IPS-15b (cell line): ENCODE results near the gene TMEM143.
"Not testable (repeated sequence)": the region's sequence is repeated elsewhere in the genome, so short reads cannot be mapped to it uniquely, and the experiment has no call there.

Experiments used
- H3K27me3 ChIP-seq: one replicate; pipeline ENCODE4 v1.6.1; 2013; ENCODE audit warnings: low read length; ENCODE audit not compliant: control insufficient read depth, insufficient read depth
- H3K36me3 ChIP-seq: one replicate; pipeline ENCODE4 v1.6.1; 2013; ENCODE audit warnings: low read length; ENCODE audit not compliant: control insufficient read depth, insufficient read depth
- H3K4me1 ChIP-seq: one replicate; pipeline ENCODE4 v1.6.1; 2013; ENCODE audit warnings: mild to moderate bottlenecking, low read length; ENCODE audit not compliant: control insufficient read depth, insufficient read depth
- H3K4me3 ChIP-seq: one replicate; pipeline ENCODE4 v1.5.1; 2013; ENCODE audit warnings: low read depth, low read length
- H3K9ac ChIP-seq: one replicate; pipeline ENCODE4 v1.6.1; 2013; ENCODE audit warnings: low read depth, mild to moderate bottlenecking, low read length
- H3K9me3 ChIP-seq: one replicate; pipeline ENCODE4 v1.6.1; 2013; ENCODE audit warnings: mild to moderate bottlenecking, low read length; ENCODE audit not compliant: control insufficient read depth, insufficient read depth

Gene TMEM143

GRCh38 chr19:48385461-48386087, 21.8 kb upstream of the TMEM143 start:
- peaks cover 44% of the 10 kb centered on the region for H3K36me3 ChIP-seq
- H3K9ac ChIP-seq, result no peak overlapping the region

DNA sequence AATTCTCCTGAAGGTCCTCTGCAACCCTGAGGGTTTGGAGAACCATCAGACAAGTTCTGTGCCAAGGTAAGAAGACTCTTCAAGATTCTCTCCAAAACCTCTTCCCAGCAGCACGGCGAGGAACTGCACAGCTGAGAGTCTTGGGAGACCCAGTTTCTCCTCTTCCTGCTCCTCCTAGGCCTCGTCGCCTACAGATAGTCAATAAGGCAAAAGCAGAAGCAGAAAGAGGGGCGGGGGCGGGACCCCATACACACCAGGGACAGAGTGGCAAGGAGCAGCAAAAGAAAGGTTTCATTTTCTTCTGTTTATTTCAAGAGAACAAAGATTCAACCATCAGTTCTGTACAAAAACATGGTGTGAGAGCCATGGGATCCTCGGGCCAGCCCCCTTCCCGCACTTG, 18.5 kb upstream of the TMEM143 start:
- no peak overlapping the region for H3K4me3 ChIP-seq
- H3K4me1 ChIP-seq, result no peaks in the 10 kb centered on the region
- no peaks in the 10 kb centered on the region for H3K27me3 ChIP-seq
- no peaks in the 10 kb centered on the region for H3K9me3 ChIP-seq
- peaks cover 27% of the 10 kb centered on the region for H3K36me3 ChIP-seq
- H3K9ac ChIP-seq, result no peak overlapping the region

More at GRCh38 chr19:48385461-48386087, 21.8 kb upstream of the TMEM143 start:
- Histone ChIP-seq H3K4me3 (no peak overlapping the region), H3K9me3 (no peaks in the 10 kb centered on the region), H3K4me1 (no peaks in the 10 kb centered on the region), H3K27me3 (no peaks in the 10 kb centered on the region)

DNA sequence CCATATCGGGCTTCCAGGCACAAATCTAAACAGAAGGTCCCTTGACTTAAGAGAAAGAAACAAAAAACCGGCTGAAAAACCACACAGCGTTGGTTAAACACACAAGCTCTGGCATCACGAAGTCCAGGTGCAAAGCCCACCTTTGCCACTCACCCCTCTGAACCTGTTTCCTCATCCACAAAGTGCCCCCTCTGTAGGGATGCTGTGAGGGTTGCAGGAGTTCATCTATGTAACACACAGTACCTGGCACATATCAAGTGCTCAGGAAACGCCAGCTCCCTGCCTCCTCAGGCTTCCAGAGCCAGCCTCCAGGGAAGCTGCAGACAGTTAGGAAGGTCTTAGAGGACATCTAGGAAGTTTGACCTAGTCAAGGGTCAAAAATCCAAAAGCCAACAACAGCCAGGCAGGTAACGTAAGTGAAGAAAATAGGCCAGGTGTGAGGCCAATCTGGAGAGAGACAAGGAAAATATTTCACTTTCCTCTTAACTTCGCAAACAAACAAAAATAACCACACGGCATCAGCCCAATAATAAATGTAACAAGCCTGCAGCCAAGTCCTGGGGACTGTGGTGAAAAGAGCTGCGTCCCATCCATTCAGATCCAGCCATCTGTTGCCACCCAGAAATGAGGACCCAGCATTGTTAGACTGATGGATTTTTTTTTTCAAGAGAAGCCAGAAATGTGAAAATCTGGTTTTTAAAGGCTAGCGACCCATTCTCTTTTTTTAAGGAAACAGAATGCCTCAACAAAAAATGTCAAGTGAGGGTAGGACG, 17.6 kb upstream of the TMEM143 start:
- H3K9ac ChIP-seq, result no peak overlapping the region
- no peaks in the 10 kb centered on the region for H3K27me3 ChIP-seq
- H3K36me3 ChIP-seq, result peaks cover 23% of the 10 kb centered on the region
- no peak overlapping the region for H3K4me3 ChIP-seq
- H3K9me3 ChIP-seq, result no peaks in the 10 kb centered on the region
- H3K4me1 ChIP-seq, result no peaks in the 10 kb centered on the region

- H3K27me3 ChIP-seq, result no peaks in the 10 kb centered on the region
- peaks cover 8% of the 10 kb centered on the region for H3K36me3 ChIP-seq
- H3K9me3 ChIP-seq, result no peaks in the 10 kb centered on the region
- H3K4me3 ChIP-seq, result no peak overlapping the region
- no peak overlapping the region for H3K9ac ChIP-seq
- no peaks in the 10 kb centered on the region for H3K4me1 ChIP-seq
Observed at GRCh38 chr19:48379058-48379457, 15.3 kb upstream of the TMEM143 start.

GRCh38 chr19:48378194-48378570, 14.4 kb upstream of the TMEM143 start:
- Histone ChIP-seq H3K27me3 (no peaks in the 10 kb centered on the region), H3K9me3 (no peaks in the 10 kb centered on the region), H3K4me3 (no peak overlapping the region), H3K36me3 (peaks cover under 1% of the 10 kb centered on the region), H3K9ac (no peak overlapping the region), H3K4me1 (no peaks in the 10 kb centered on the region)

GRCh38 chr19:48373567-48373966, 9.8 kb upstream of the TMEM143 start:
- H3K27me3 ChIP-seq, result no peaks in the 10 kb centered on the region
- no peaks in the 10 kb centered on the region for H3K4me1 ChIP-seq
- no peaks in the 10 kb centered on the region for H3K36me3 ChIP-seq
- no peak overlapping the region for H3K9ac ChIP-seq
- no peaks in the 10 kb centered on the region for H3K9me3 ChIP-seq
- no peak overlapping the region for H3K4me3 ChIP-seq

- Histone ChIP-seq H3K4me1 (no peaks in the 10 kb centered on the region), H3K4me3 (no peak overlapping the region), H3K9me3 (no peaks in the 10 kb centered on the region), H3K36me3 (no peaks in the 10 kb centered on the region), H3K27me3 (no peaks in the 10 kb centered on the region), H3K9ac (no peak overlapping the region)
Observed at GRCh38 chr19:48372904-48373303, 9.2 kb upstream of the TMEM143 start.

DNA sequence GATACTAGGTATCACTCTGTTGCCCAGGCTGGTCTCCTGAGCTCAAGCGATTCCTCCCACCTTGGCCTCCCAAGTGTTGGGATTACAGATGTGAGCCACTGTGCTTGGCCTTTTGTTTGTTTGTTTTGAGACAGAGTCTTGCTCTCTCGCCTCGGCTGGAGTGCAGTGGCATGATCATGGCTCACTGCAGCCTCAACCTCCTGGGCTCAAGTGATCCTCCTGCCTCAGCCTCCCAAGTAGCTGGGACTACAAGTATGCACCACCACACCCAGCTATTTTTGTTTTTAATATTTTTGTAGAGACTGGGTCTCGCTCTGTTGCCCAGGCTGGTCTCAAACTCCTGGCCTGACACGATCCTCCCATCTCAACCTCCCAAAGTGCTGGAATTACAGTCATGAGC, 8.0 kb upstream of the TMEM143 start:
- not testable (repeated sequence) for H3K9ac ChIP-seq, H3K36me3 ChIP-seq, H3K4me1 ChIP-seq, H3K27me3 ChIP-seq, H3K9me3 ChIP-seq, H3K4me3 ChIP-seq

- Histone ChIP-seq H3K9me3 (no peaks in the 10 kb centered on the region), H3K9ac (no peak overlapping the region), H3K4me1 (no peaks in the 10 kb centered on the region), H3K27me3 (no peaks in the 10 kb centered on the region), H3K4me3 (no peak overlapping the region), H3K36me3 (no peaks in the 10 kb centered on the region)
Observed at GRCh38 chr19:48371367-48371766, 7.6 kb upstream of the TMEM143 start.

- no peak overlapping the region for H3K9ac ChIP-seq
- H3K4me1 ChIP-seq, result no peaks in the 10 kb centered on the region
- H3K36me3 ChIP-seq, result no peaks in the 10 kb centered on the region
- H3K9me3 ChIP-seq, result no peaks in the 10 kb centered on the region
- H3K4me3 ChIP-seq, result no peak overlapping the region
- H3K27me3 ChIP-seq, result no peaks in the 10 kb centered on the region
Observed at GRCh38 chr19:48370955-48371354, 7.2 kb upstream of the TMEM143 start.

DNA sequence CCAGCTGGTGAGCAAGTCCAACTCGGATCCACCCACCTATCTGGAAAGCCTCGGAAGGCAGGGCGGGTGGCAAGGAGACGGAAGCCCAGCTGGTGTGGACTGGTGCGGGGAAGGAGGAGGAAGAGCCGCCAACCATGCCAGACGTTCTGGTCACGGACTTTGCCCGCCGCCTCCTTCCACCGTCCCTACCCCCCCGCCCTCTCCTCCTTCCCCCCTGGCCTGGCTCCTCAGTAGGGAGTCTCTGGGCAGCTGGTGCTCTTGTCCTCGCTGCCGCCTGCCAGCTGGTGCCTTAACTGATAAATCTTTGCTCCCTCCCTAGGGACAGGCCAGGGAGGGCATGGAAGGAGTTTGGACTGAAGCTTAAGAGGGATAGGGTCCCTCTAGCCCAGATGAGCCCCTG, 5.2 kb upstream of the TMEM143 start:
- H3K4me3 ChIP-seq, result no peak overlapping the region
- peaks cover 3% of the 10 kb centered on the region for H3K4me1 ChIP-seq
- H3K36me3 ChIP-seq, result no peaks in the 10 kb centered on the region
- no peaks in the 10 kb centered on the region for H3K9me3 ChIP-seq
- H3K9ac ChIP-seq, result no peak overlapping the region
- H3K27me3 ChIP-seq, result no peaks in the 10 kb centered on the region

DNA sequence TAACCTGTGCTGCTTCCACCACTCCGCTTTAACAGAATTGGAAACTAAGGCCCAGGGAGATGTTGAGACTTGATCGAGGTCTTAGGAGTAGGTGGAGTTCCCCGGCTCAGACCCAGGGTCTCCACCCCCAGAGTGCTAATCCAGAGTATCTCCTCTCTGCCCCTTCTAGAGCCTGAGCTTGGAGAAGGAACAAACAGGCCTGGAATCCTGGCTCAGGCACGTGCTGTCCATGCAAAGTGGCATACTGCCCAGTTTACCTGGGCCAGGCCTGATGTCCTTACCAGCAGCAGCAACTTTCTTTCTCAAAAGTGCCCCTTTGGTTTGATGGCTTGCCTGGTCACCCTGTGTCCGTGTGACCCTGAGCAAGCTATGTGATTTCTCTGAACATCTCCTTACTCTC, 4.1 kb upstream of the TMEM143 start:
- no peaks in the 10 kb centered on the region for H3K9me3 ChIP-seq
- no peak overlapping the region for H3K4me3 ChIP-seq
- H3K9ac ChIP-seq, result no peak overlapping the region
- peaks cover 3% of the 10 kb centered on the region for H3K4me1 ChIP-seq
- H3K27me3 ChIP-seq, result no peaks in the 10 kb centered on the region
- no peaks in the 10 kb centered on the region for H3K36me3 ChIP-seq
